HepG2 (cell line): ENCODE data around the gene CD300A. TPM values are rescaled to one million over a fixed set of nuclear protein-coding genes. Genes with fewer than 3 reads are reported as not detected.
A peak's percentile ranks its signal among the peaks of the same experiment; 100 is the strongest.

Source experiments
- CSRNP2 ChIP-seq: sonication (generic); formaldehyde crosslinking; conservative IDR thresholded peaks from 2 replicates; pipeline ENCODE4 v1.8.0; 2022; ENCODE audit warnings: low read depth, missing genetic modification reagents
- DDIT3 ChIP-seq: sonication (generic); formaldehyde crosslinking; IDR thresholded peaks from 2 replicates; pipeline ENCODE4 v1.4.0; 2020; ENCODE audit warnings: mild to moderate bottlenecking, missing genetic modification reagents
- DRAP1 ChIP-seq: IDR thresholded peaks from 2 replicates; pipeline ENCODE4 v1.6.1; 2016; ENCODE audit warnings: missing genetic modification reagents, missing compliant biosample characterization
- GFI1 ChIP-seq: sonication (generic); formaldehyde crosslinking; IDR thresholded peaks from 2 replicates; pipeline ENCODE4 v1.5.0; 2020; ENCODE audit warnings: missing genetic modification reagents, mild to moderate bottlenecking, borderline replicate concordance
- IKZF1 ChIP-seq: fragments of 450-650 bp; IDR thresholded peaks from 2 replicates; pipeline ENCODE4 v1.7.1; 2016
- LRRFIP1 ChIP-seq: sonication (generic); formaldehyde crosslinking; conservative IDR thresholded peaks from 2 replicates; pipeline ENCODE4 v1.4.0; 2020; ENCODE audit warnings: missing genetic modification reagents
- MEIS2 ChIP-seq: sonication (generic); formaldehyde crosslinking; IDR thresholded peaks from 2 replicates; pipeline ENCODE4 v1.9.0; 2021; ENCODE audit warnings: mild to moderate bottlenecking, missing genetic modification reagents
- MLLT10 ChIP-seq: sonication (generic); formaldehyde crosslinking; IDR thresholded peaks from 2 replicates; pipeline ENCODE4 v1.4.0; 2020; ENCODE audit warnings: missing genetic modification reagents
- NR2F2 ChIP-seq: IDR thresholded peaks from 2 replicates; pipeline ENCODE4 v1.6.1; 2012; ENCODE audit warnings: low read depth, inconsistent platforms, borderline replicate concordance
- SALL2 ChIP-seq: sonication (generic); formaldehyde crosslinking; IDR thresholded peaks from 2 replicates; pipeline ENCODE4 v1.8.1; 2023; ENCODE audit warnings: mild to moderate bottlenecking, missing genetic modification reagents, inconsistent platforms
- SETDB1 ChIP-seq: sonication (generic); formaldehyde crosslinking; IDR thresholded peaks from 2 replicates; pipeline ENCODE4 v1.5.1; 2020; ENCODE audit warnings: missing genetic modification reagents, mild to moderate bottlenecking, borderline replicate concordance
- SRSF4 ChIP-seq: fragments of 200-400 bp; formaldehyde crosslinking; IDR thresholded peaks from one replicate; pipeline ENCODE4 v1.6.1; 2018; ENCODE audit warnings: mild to moderate bottlenecking, low read depth, low read length, moderate library complexity; ENCODE audit not compliant: poor library complexity, severe bottlenecking
- TRIM22 ChIP-seq: fragments of 450-650 bp; IDR thresholded peaks from 2 replicates; pipeline ENCODE4 v1.6.1; 2017
- ZNF331 ChIP-seq: sonication (generic); formaldehyde crosslinking; IDR thresholded peaks from 2 replicates; pipeline ENCODE4 v1.4.0; 2020; ENCODE audit warnings: missing genetic modification reagents
- ZNF33A ChIP-seq: sonication (generic); formaldehyde crosslinking; IDR thresholded peaks from 2 replicates; pipeline ENCODE4 v1.5.1; 2020; ENCODE audit warnings: missing genetic modification reagents, mild to moderate bottlenecking, moderate library complexity, borderline replicate concordance
- ZNF441 ChIP-seq: sonication (generic); formaldehyde crosslinking; IDR thresholded peaks from 2 replicates; pipeline ENCODE4 v1.7.0; 2021; ENCODE audit warnings: missing genetic modification reagents, borderline replicate concordance
- ZNF484 ChIP-seq: sonication (generic); formaldehyde crosslinking; IDR thresholded peaks from 2 replicates; pipeline ENCODE4 v1.5.1; 2020; ENCODE audit warnings: mild to moderate bottlenecking, low read depth, missing genetic modification reagents, borderline replicate concordance
- ZNF546 ChIP-seq: sonication (generic); formaldehyde crosslinking; conservative IDR thresholded peaks from 2 replicates; pipeline ENCODE4 v1.8.1; 2023; ENCODE audit warnings: mild to moderate bottlenecking, missing genetic modification reagents
- ZNF557 ChIP-seq: sonication (generic); formaldehyde crosslinking; IDR thresholded peaks from 2 replicates; pipeline ENCODE4 v1.4.0; 2020; ENCODE audit warnings: missing genetic modification reagents
- ZNF639 ChIP-seq: conservative IDR thresholded peaks from 2 replicates; pipeline ENCODE4 v1.6.1; 2018; ENCODE audit warnings: missing genetic modification reagents
- ZNF768 ChIP-seq: sonication (generic); formaldehyde crosslinking; IDR thresholded peaks from 2 replicates; pipeline ENCODE4 v1.4.0; 2020; ENCODE audit warnings: missing genetic modification reagents
- ZNF782 ChIP-seq: sonication (generic); formaldehyde crosslinking; IDR thresholded peaks from 2 replicates; pipeline ENCODE4 v1.4.0; 2020; ENCODE audit warnings: missing genetic modification reagents, mild to moderate bottlenecking, borderline replicate concordance
- polyA plus RNA-seq, 8 experiments: library from polyadenylated mRNA; depleted of rRNA in 3 of 8; stranded (reverse) in 7 of 8; unstranded in 1 of 8; fragments of >200 nt; fragmentation: Illumina TruSeq in 4 of 8; extraction: Trizol in 4 of 8; gene quantifications; 2 replicates each; pipeline versions ENCODE4 v1.2.1 to v1.2.3, GENCODE V29; 2011 to 2016; ENCODE audit warnings: low read depth in 4 of 8, missing spikeins in 1 of 8, mixed read lengths in 1 of 8; ENCODE audit not compliant: insufficient read depth in 1 of 8
- total RNA-seq, 5 experiments: library from RNA; depleted of rRNA; stranded (reverse); fragments of >200 nt; fragmentation: Illumina TruSeq; extraction: Trizol; gene quantifications; 2 replicates each; pipeline ENCODE4 v1.2.3, GENCODE V29; 2016; ENCODE audit warnings: low read depth in 1 of 5

CD300A gene
- total and polyA plus RNA-seq, 2 of the 13 experiments (the other 11 are each of a cell fraction or from before 2014, with no cell fraction given): not detected

GRCh38 chr17:74454197-74455024, 12.0 kb upstream of the CD300A start (continued):
- peak; percentile 23; the same call in 1 of the 2 replicates for TF ChIP-seq SALL2
- TF ChIP-seq ZNF557 (CRISPR knock-in tag): no peak
- TF ChIP-seq MEIS2: peak; percentile 29; the same call in 1 of the 2 replicates
- no peak for TF ChIP-seq MLLT10
- peak; percentile 71; the same call in 1 of the 2 replicates for TF ChIP-seq ZNF782 (CRISPR knock-in tag)
- no peak for TF ChIP-seq DDIT3 (CRISPR knock-in tag)
- TF ChIP-seq ZNF441 (CRISPR knock-in tag): 0 out of 2 replicates have a peak, but pooled peaks have one; percentile 12
- TF ChIP-seq ZNF484 (CRISPR knock-in tag): no peak
- peak; percentile 27; the same call in 1 of the 2 replicates for TF ChIP-seq ZNF768 (CRISPR knock-in tag)
- no peak for TF ChIP-seq LRRFIP1 (CRISPR knock-in tag)
- TF ChIP-seq ZNF546 (CRISPR knock-in tag): no peak
- no peak for TF ChIP-seq IKZF1
- no peak; the same call in 1 of the 2 replicates for TF ChIP-seq NR2F2
- no peak; the same call in 1 of the 2 replicates for TF ChIP-seq GFI1 (CRISPR knock-in tag)
- TF ChIP-seq ZNF331 (CRISPR knock-in tag): peak; percentile 51; the same call in 1 of the 2 replicates
- TF ChIP-seq SETDB1 (CRISPR knock-in tag): no peak
- no peak for TF ChIP-seq ZNF33A (CRISPR knock-in tag)
- no peak for TF ChIP-seq CSRNP2 (CRISPR knock-in tag)
- no peak; the same call in 1 of the 2 replicates for TF ChIP-seq ZNF639 (CRISPR knock-in tag)
- TF ChIP-seq TRIM22: no peak
- TF ChIP-seq DRAP1 (CRISPR knock-in tag): peak; percentile 58; the same call in 1 of the 2 replicates
- TF ChIP-seq SRSF4: no peak
